K562 (cell line): ENCODE measurements around the gene EPB41L3.

Experiments used
- CTBP1 ChIP-seq: fragments of 450-650 bp; IDR thresholded peaks from 2 replicates; pipeline ENCODE4 v1.6.1; 2016; ENCODE audit warnings: borderline replicate concordance
- USF2 ChIP-seq: sonication (generic); formaldehyde crosslinking; IDR thresholded peaks from 2 replicates; pipeline ENCODE4 v1.5.0; 2020; ENCODE audit warnings: missing genetic modification reagents
- ZBTB7A ChIP-seq: IDR thresholded peaks from 2 replicates; pipeline ENCODE4 v1.6.1; 2011; ENCODE audit warnings: low read depth, mild to moderate bottlenecking, low read length, moderate library complexity, borderline replicate concordance; ENCODE audit not compliant: control insufficient read depth
- ZNF644 ChIP-seq: fragments of 200-800 bp; sonication (Bioruptor generic); IDR thresholded peaks from 2 replicates; pipeline ENCODE4 v1.6.1; 2016; ENCODE audit warnings: low read depth, missing genetic modification characterization, missing compliant biosample characterization
- TF ChIP-seq, protein P1 (sequence below): fragments of 450-650 bp; IDR thresholded peaks from 2 replicates; pipeline ENCODE4 v1.6.1; 2016; ENCODE audit warnings: antibody characterized with exemption

DNA sequence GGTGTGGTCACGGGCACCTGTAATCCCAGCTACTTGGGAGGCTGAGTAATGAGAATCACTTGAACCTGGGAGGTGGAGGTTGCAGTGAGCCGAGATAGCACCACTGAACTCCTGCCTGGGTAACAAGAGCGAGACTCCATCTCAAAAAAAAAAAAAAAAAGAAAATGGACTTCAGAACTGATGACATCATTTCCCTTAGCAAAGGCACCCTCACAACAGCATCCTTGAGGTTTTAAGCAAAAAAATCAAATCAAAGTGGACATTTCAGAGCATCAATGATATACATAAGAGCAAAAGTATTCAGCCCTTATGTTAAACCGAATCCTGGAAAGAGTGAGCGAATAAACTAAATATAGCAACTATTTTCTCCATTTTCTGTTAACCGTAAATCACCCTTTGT lies 45.3 kb downstream of the EPB41L3 start:
- TF ChIP-seq, protein P1, sequence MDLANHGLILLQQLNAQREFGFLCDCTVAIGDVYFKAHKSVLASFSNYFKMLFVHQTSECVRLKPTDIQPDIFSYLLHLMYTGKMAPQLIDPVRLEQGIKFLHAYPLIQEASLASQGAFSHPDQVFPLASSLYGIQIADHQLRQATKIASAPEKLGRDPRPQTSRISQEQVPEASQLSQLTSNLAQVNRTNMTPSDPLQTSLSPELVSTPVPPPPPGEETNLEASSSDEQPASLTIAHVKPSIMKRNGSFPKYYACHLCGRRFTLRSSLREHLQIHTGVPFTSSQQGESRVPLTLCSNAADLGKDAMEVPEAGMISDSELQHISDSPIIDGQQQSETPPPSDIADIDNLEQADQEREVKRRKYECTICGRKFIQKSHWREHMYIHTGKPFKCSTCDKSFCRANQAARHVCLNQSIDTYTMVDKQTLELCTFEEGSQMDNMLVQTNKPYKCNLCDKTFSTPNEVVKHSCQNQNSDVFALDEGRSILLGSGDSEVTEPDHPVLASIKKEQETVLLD: no peak
- TF ChIP-seq USF2 (CRISPR knock-in tag) (no peak), ZNF644 (tag) (no peak), CTBP1 (no peak), ZBTB7A (no peak)
